Measurements from ENCODE around the gene KLK3.

Gene KLK3

DNA sequence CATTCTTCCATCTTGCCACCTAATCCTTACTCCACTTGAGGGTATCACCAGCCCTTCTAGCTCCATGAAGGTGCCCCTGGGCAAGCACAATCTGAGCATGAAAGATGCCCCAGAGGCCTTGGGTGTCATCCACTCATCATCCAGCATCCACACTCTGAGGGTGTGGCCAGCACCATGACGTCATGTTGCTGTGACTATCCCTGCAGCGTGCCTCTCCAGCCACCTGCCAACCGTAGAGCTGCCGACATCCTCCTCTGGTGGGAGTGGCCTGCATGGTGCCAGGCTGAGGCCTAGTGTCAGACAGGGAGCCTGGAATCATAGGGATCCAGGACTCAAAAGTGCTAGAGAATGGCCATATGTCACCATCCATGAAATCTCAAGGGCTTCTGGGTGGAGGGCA is 3.1 kb upstream of the KLK3 start:
- Histone ChIP-seq H3K4me3 (ENCODE audit: insufficient read length, low read depth) (no peak overlapping the region), H3K9ac (ENCODE audit: insufficient read length, low read depth) (no peak overlapping the region), H3K36me3 (ENCODE audit: insufficient read depth, insufficient read length, low read length) (no peaks in the 10 kb centered on the region), H3K27me3 (ENCODE audit: insufficient read depth, insufficient read length) (peaks cover 23% of the 10 kb centered on the region), H3K9me3 (ENCODE audit: insufficient read depth, low read length) (no peaks in the 10 kb centered on the region), H3K4me1 (ENCODE audit: insufficient read depth, insufficient read length) (no peaks in the 10 kb centered on the region)
- TF ChIP-seq SUZ12 (IDR thresholded peaks at IDR 0.05; ENCODE audit: extremely low read depth, insufficient read depth, insufficient read length) (no peak), YY1 (IDR thresholded peaks at IDR 0.05; ENCODE audit: insufficient read depth, insufficient read length) (no peak), ZNF274 (IDR thresholded peaks at IDR 0.05; ENCODE audit: low read depth, low read length) (no peak)
- no peak for DNase-seq (ENCODE audit: low read depth, low spot score)

DNA sequence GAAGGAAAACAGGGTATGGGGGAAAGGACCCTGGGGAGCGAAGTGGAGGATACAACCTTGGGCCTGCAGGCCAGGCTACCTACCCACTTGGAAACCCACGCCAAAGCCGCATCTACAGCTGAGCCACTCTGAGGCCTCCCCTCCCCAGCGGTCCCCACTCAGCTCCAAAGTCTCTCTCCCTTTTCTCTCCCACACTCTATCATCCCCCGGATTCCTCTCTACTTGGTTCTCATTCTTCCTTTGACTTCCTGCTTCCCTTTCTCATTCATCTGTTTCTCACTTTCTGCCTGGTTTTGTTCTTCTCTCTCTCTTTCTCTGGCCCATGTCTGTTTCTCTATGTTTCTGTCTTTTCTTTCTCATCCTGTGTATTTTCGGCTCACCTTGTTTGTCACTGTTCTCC is 2.7 kb downstream of the KLK3 start:
- H3K9me3 ChIP-seq (ENCODE audit: insufficient read depth, low read length) = peaks cover 7% of the 10 kb centered on the region; the same call in 1 of the 2 replicates
- no peak overlapping the region for H3K4me3 ChIP-seq (ENCODE audit: insufficient read length, low read depth)
- no peak for DNase-seq (ENCODE audit: low read depth, low spot score)
- no peaks in the 10 kb centered on the region for H3K36me3 ChIP-seq (ENCODE audit: insufficient read depth, insufficient read length, low read length)
- TF ChIP-seq SUZ12 (IDR thresholded peaks at IDR 0.05; ENCODE audit: extremely low read depth, insufficient read depth, insufficient read length) (no peak), YY1 (IDR thresholded peaks at IDR 0.05; ENCODE audit: insufficient read depth, insufficient read length) (no peak), ZNF274 (IDR thresholded peaks at IDR 0.05; ENCODE audit: low read depth, low read length) (no peak)
- no peaks in the 10 kb centered on the region for H3K4me1 ChIP-seq (ENCODE audit: insufficient read depth, insufficient read length)
- H3K9ac ChIP-seq (ENCODE audit: insufficient read length, low read depth) = no peak overlapping the region
- H3K27me3 ChIP-seq (ENCODE audit: insufficient read depth, insufficient read length) = peaks cover 12% of the 10 kb centered on the region

DNA sequence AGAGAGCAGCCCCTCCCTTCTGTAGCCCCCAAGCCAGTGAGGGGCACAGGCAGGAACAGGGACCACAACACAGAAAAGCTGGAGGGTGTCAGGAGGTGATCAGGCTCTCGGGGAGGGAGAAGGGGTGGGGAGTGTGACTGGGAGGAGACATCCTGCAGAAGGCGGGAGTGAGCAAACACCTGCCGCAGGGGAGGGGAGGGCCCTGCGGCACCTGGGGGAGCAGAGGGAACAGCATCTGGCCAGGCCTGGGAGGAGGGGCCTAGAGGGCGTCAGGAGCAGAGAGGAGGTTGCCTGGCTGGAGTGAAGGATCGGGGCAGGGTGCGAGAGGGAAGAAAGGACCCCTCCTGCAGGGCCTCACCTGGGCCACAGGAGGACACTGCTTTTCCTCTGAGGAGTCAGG is 4.2 kb downstream of the KLK3 start:
- DNase-seq (ENCODE audit: low read depth, low spot score) = no peak
- Histone ChIP-seq H3K4me3 (ENCODE audit: insufficient read length, low read depth) (no peak overlapping the region), H3K9ac (ENCODE audit: insufficient read length, low read depth) (no peak overlapping the region), H3K36me3 (ENCODE audit: insufficient read depth, insufficient read length, low read length) (no peaks in the 10 kb centered on the region), H3K27me3 (ENCODE audit: insufficient read depth, insufficient read length) (peaks cover 9% of the 10 kb centered on the region), H3K9me3 (ENCODE audit: insufficient read depth, low read length) (peaks cover 7% of the 10 kb centered on the region; the same call in 1 of the 2 replicates), H3K4me1 (ENCODE audit: insufficient read depth, insufficient read length) (no peaks in the 10 kb centered on the region)
- TF ChIP-seq ZNF274 (IDR thresholded peaks at IDR 0.05; ENCODE audit: low read depth, low read length) = no peak
- TF ChIP-seq SUZ12 (IDR thresholded peaks at IDR 0.05; ENCODE audit: extremely low read depth, insufficient read depth, insufficient read length) = no peak
- TF ChIP-seq YY1 (IDR thresholded peaks at IDR 0.05; ENCODE audit: insufficient read depth, insufficient read length) = no peak

- no peak overlapping the region for H3K4me3 ChIP-seq (ENCODE audit: insufficient read length, low read depth)
- TF ChIP-seq ZNF274 (IDR thresholded peaks at IDR 0.05; ENCODE audit: low read depth, low read length) (no peak), SUZ12 (IDR thresholded peaks at IDR 0.05; ENCODE audit: extremely low read depth, insufficient read depth, insufficient read length) (no peak), YY1 (IDR thresholded peaks at IDR 0.05; ENCODE audit: insufficient read depth, insufficient read length) (no peak)
- DNase-seq (ENCODE audit: low read depth, low spot score) = no peak
- no peaks in the 10 kb centered on the region for H3K4me1 ChIP-seq (ENCODE audit: insufficient read depth, insufficient read length)
- peaks cover 7% of the 10 kb centered on the region; the same call in 1 of the 2 replicates for H3K9me3 ChIP-seq (ENCODE audit: insufficient read depth, low read length)
- no peaks in the 10 kb centered on the region for H3K36me3 ChIP-seq (ENCODE audit: insufficient read depth, insufficient read length, low read length)
- H3K9ac ChIP-seq (ENCODE audit: insufficient read length, low read depth) = no peak overlapping the region
- peaks cover 9% of the 10 kb centered on the region for H3K27me3 ChIP-seq (ENCODE audit: insufficient read depth, insufficient read length)
Observed at GRCh38 chr19:50859849-50860248, 5.1 kb downstream of the KLK3 start.

DNA sequence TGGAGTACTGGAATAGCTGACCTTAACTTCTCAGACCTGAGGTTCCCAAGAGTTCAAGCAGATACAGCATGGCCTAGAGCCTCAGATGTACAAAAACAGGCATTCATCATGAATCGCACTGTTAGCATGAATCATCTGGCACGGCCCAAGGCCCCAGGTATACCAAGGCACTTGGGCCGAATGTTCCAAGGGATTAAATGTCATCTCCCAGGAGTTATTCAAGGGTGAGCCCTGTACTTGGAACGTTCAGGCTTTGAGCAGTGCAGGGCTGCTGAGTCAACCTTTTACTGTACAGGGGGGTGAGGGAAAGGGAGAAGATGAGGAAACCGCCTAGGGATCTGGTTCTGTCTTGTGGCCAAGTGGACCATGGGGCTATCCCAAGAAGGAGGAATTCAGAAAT is 6.3 kb downstream of the KLK3 start:
- TF ChIP-seq ZNF274 (IDR thresholded peaks at IDR 0.05; ENCODE audit: low read depth, low read length) (no peak), SUZ12 (IDR thresholded peaks at IDR 0.05; ENCODE audit: extremely low read depth, insufficient read depth, insufficient read length) (no peak), YY1 (IDR thresholded peaks at IDR 0.05; ENCODE audit: insufficient read depth, insufficient read length) (no peak)
- H3K4me3 ChIP-seq (ENCODE audit: insufficient read length, low read depth) = no peak overlapping the region
- peaks cover 6% of the 10 kb centered on the region for H3K27me3 ChIP-seq (ENCODE audit: insufficient read depth, insufficient read length)
- no peaks in the 10 kb centered on the region for H3K36me3 ChIP-seq (ENCODE audit: insufficient read depth, insufficient read length, low read length)
- H3K9ac ChIP-seq (ENCODE audit: insufficient read length, low read depth) = no peak overlapping the region
- H3K9me3 ChIP-seq (ENCODE audit: insufficient read depth, low read length) = peaks cover 7% of the 10 kb centered on the region; the same call in 1 of the 2 replicates
- H3K4me1 ChIP-seq (ENCODE audit: insufficient read depth, insufficient read length) = no peaks in the 10 kb centered on the region
- no peak for DNase-seq (ENCODE audit: low read depth, low spot score)

GRCh38 chr19:50861496-50862286 is 7.0 kb downstream of the KLK3 start:
- H3K27me3 ChIP-seq (ENCODE audit: insufficient read depth, insufficient read length) = peaks cover 3% of the 10 kb centered on the region
- TF ChIP-seq YY1 (IDR thresholded peaks at IDR 0.05; ENCODE audit: insufficient read depth, insufficient read length) = no peak

DNA sequence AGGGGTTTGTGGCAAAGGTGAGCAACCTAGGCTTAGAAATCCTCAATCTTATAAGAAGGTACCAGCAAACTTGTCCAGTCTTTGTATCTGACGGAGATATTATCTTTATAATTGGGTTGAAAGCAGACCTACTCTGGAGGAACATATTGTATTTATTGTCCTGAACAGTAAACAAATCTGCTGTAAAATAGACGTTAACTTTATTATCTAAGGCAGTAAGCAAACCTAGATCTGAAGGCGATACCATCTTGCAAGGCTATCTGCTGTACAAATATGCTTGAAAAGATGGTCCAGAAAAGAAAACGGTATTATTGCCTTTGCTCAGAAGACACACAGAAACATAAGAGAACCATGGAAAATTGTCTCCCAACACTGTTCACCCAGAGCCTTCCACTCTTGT is 14.8 kb downstream of the KLK3 start:
- Histone ChIP-seq H3K9me3 (ENCODE audit: insufficient read depth, low read length) (no peaks in the 10 kb centered on the region), H3K9ac (ENCODE audit: insufficient read length, low read depth) (no peak overlapping the region), H3K36me3 (ENCODE audit: insufficient read depth, insufficient read length, low read length) (no peaks in the 10 kb centered on the region), H3K4me1 (ENCODE audit: insufficient read depth, insufficient read length) (peaks cover 3% of the 10 kb centered on the region), H3K4me3 (ENCODE audit: insufficient read length, low read depth) (no peak overlapping the region), H3K27me3 (ENCODE audit: insufficient read depth, insufficient read length) (peaks cover under 1% of the 10 kb centered on the region)
- TF ChIP-seq ZNF274 (IDR thresholded peaks at IDR 0.05; ENCODE audit: low read depth, low read length) = no peak
- no peak for TF ChIP-seq YY1 (IDR thresholded peaks at IDR 0.05; ENCODE audit: insufficient read depth, insufficient read length)
- TF ChIP-seq SUZ12 (IDR thresholded peaks at IDR 0.05; ENCODE audit: extremely low read depth, insufficient read depth, insufficient read length) = no peak
- no peak for DNase-seq (ENCODE audit: low read depth, low spot score)

More at GRCh38 chr19:50861496-50862286, 7.0 kb downstream of the KLK3 start:
- no peak overlapping the region for H3K9ac ChIP-seq (ENCODE audit: insufficient read length, low read depth)
- H3K4me1 ChIP-seq (ENCODE audit: insufficient read depth, insufficient read length) = no peaks in the 10 kb centered on the region
- H3K36me3 ChIP-seq (ENCODE audit: insufficient read depth, insufficient read length, low read length) = no peaks in the 10 kb centered on the region
- no peak for DNase-seq (ENCODE audit: low read depth, low spot score)
- no peak overlapping the region for H3K4me3 ChIP-seq (ENCODE audit: insufficient read length, low read depth)
- peaks cover 7% of the 10 kb centered on the region; the same call in 1 of the 2 replicates for H3K9me3 ChIP-seq (ENCODE audit: insufficient read depth, low read length)

Measured in NT2/D1 (cell line).